ENCODE measurements around the gene USE1.

USE1 gene

GRCh38 chr19:17205237-17206140 is 9.7 kb upstream of the USE1 start:
- DNase-seq (ENCODE audit: low read depth in 3 of 3): peak in 2 of 3 donors; percentile 24 to 31

GRCh38 chr19:17206736-17207581 is 8.2 kb upstream of the USE1 start:
- DNase-seq (ENCODE audit: low read depth in 3 of 3): no peak

GRCh38 chr19:17209126-17210036 is 5.8 kb upstream of the USE1 start:
- DNase-seq (ENCODE audit: low read depth in 3 of 3): peak; percentile 24 to 53 (median 40)

- DNase-seq (ENCODE audit: low read depth in 3 of 3): no peak
These were observed 4.9 kb upstream of the USE1 start for GRCh38 chr19:17210296-17210695.

- DNase-seq (ENCODE audit: low read depth in 3 of 3): no peak
These were observed 3.4 kb upstream of the USE1 start for GRCh38 chr19:17211547-17212446.

- no peak for DNase-seq (ENCODE audit: low read depth in 3 of 3)
These were observed 1.8 kb upstream of the USE1 start for GRCh38 chr19:17213334-17213733.

GRCh38 chr19:17214508-17215126 is 540 bp upstream of the USE1 start:
- DNase-seq (ENCODE audit: low read depth in 3 of 3): no peak

GRCh38 chr19:17216058-17216670 is 1.0 kb downstream of the USE1 start:
- DNase-seq (ENCODE audit: low read depth in 3 of 3): no peak

GRCh38 chr19:17219286-17219685 is 4.1 kb downstream of the USE1 start:
- no peak for DNase-seq (ENCODE audit: low read depth in 3 of 3)

GRCh38 chr19:17220207-17220758 is 5.1 kb downstream of the USE1 start:
- DNase-seq (ENCODE audit: low read depth in 3 of 3): no peak

GRCh38 chr19:17225053-17225452 is 9.9 kb downstream of the USE1 start:
- no peak for DNase-seq (ENCODE audit: low read depth in 3 of 3)

- peak; percentile 95 to 98 (median 95) for DNase-seq (ENCODE audit: low read depth in 3 of 3)
These were observed 11.1 kb downstream of the USE1 start, which contains the start of gene OCEL1 for GRCh38 chr19:17226002-17226933. TSS of gene OCEL1 (plus strand) at chr19:17226226. CDS start at chr19:17226248, 22 bp downstream.

GRCh38 chr19:17227798-17228367 is 12.7 kb downstream of the USE1 start:
- no peak for DNase-seq (ENCODE audit: low read depth in 3 of 3)

- no peak for DNase-seq (ENCODE audit: low read depth in 3 of 3)
These were observed 14.7 kb downstream of the USE1 start for GRCh38 chr19:17229890-17230289.

- no peak for DNase-seq (ENCODE audit: low read depth in 3 of 3)
These were observed 17.1 kb downstream of the USE1 start for GRCh38 chr19:17232258-17232657.

- DNase-seq (ENCODE audit: low read depth in 3 of 3): peak in 1 of 3 donors; percentile 61
These were observed 19.7 kb downstream of the USE1 start for GRCh38 chr19:17234911-17235299.

GRCh38 chr19:17235300-17235970 is 20.3 kb downstream of the USE1 start:
- DNase-seq (ENCODE audit: low read depth in 3 of 3): peak in 2 of 3 donors; percentile 43 to 55

Data from stimulated activated CD4-positive, alpha-beta T cell treated with anti-CD3 and anti-CD28 coated beads, TNF-alpha, amount 100 ng/mL, for 48 hours (primary cell).